NCI-H345 treated with DMSO at 0.1 percent for 48 hours (cell line): ENCODE results near the gene IL15RA.
"Not testable (repeated sequence)": the region's sequence is repeated elsewhere in the genome, so short reads cannot be mapped to it uniquely, and the experiment has no call there.

Source experiments
- DNase-seq: peaks from one replicate; lab custom pipeline; 2025; ENCODE audit not compliant: unreplicated experiment; lab: John Stamatoyannopoulos, UW

Gene IL15RA

GRCh38 chr10:5930272-5930671 is 47.1 kb downstream of the IL15RA start:
- DNase-seq, result no peak

GRCh38 chr10:5929442-5929841 is 47.9 kb downstream of the IL15RA start:
- DNase-seq, result no peak

DNA sequence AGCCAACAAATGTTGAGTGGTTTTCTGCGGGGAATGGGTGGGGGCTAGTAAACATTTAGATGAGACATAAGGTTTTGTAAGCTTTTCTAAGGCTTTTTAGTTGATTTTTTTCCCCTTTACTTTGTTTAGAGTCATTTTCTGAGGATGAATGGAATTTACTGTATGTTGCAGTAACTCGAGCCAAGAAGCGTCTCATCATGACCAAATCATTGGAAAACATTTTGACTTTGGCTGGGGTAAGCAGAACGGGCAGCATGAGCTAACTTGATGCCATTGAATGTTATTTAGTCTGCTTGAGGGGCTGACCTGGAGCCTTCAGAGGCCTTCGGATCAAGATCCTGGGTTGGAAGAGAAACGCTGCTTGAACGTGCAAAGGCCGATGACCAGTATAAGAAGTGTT is 50.0 kb downstream of the IL15RA start:
- DNase-seq, result no peak

DNA sequence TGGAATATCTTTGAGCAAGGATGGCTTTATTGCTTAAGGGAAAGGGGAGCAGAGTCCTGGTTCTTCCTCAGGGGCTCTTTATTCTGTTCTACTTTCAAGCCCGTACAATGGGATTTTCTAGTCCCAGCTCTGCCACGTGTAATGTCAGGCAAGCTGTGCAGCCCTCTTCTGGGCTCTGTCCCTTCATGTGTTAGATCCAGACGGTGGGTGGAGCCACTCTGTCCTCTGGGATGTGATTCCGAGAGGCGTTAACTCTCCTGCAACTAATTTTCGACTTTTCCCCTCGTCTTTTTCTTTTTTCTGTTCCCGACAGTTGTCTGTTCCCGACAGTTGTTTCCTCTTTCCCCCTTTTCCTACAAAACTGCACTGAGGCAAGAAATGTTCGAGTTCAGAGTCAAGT is 52.5 kb downstream of the IL15RA start:
- no peak for DNase-seq

DNA sequence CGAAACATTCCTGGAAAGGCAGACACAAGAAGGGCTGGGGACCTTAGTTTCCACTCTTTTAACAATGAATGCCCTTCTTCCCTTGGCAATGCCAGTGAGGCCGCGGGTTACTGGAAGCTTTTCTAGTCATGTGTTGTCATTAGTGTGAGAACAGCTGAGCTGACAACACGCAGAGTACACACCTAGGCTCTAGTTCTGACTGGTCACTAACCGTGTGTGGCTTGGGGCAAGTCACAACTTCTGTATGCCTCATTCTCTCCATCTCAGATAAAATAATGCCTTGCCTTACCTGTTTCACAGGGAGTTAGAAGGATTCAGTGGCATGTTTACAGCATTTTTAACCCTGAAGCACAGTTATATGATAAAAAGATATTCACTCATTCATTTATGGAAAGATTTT is 55.6 kb downstream of the IL15RA start:
- no peak for DNase-seq

- DNase-seq, result no peak
Measured at GRCh38 chr10:5919568-5919967, 57.8 kb downstream of the IL15RA start.

DNA sequence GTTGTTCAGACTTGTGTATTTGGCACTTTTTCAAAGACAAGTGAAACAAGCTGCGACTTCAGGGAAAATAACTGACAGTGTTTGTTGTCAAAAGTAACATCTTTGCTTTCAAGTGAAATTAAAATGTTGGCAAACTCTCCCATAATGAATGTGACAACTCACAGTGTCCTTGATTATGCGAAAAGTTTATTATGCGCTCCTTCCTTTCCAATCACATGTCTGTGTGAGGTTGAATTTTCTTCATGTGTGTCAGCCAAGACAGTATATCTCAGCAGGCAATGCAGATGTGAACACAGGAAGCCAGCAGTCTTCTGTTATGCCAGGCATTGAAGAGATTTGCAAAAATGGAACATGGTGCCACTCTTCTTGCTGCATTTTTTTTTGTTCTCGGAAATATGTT is 58.6 kb downstream of the IL15RA start:
- DNase-seq, result no peak

GRCh38 chr10:5917305-5917704 is 60.0 kb downstream of the IL15RA start:
- no peak for DNase-seq

DNA sequence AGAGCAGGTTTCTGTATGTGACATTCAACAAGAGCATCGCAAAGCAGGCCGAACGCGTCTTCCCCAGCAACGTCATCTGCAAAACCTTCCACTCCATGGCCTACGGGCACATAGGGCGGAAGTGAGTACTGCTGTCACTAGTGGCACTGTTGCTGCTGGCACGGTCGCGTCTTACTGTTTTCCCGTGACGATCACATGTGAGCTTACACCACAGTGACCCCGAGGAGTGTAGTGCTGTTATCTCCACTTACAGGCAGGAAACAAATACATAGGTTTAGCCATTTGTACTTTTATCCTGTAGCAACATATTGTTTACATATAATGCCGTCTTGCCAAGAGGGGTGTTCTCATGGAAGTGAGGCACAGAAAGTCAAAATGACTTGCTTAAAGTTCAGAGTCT is 61.9 kb downstream of the IL15RA start:
- no peak for DNase-seq

DNA sequence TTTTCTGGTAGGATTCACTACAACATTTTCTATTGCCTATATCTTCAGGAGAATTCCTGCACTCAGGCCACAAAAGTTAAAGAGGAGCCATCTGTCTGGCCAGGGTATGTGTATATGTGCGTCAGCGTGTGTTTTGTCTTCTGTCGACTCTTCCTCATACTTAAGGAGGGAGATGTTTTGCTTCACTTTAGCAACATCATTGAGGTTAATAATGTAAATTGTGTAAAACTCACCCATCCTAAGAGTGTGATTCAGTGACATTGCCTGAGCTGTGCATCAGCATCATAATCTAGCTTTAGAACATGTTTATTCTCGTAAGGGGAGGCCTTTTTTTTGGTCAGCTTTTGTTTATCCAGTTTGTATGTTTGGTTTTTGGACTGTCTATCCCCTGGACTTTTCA is 63.6 kb downstream of the IL15RA start:
- DNase-seq, result no peak

GRCh38 chr10:5911670-5912069 is 65.7 kb downstream of the IL15RA start:
- DNase-seq, result no peak

- no peak for DNase-seq
Measured at GRCh38 chr10:5910323-5911100, 66.8 kb downstream of the IL15RA start.

DNA sequence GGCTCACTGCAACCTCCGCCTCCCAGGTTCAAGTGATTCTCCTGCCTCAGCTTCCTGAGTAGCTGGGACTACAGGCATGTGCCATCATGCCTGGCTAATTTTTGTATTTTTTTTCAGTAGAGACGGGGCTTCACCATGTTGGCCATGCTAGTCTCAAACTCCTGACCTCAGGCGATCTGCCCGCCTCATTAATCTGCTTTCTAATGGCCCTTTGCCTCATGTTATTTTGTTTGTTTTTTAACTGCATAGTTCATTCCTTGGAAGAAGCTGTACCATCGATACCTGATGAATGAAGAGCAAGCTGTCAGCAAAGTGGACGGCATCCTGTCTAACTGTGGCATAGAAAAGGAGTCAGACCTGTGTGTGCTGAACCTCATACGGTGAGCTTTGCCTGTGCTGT is 68.7 kb downstream of the IL15RA start:
- not testable (repeated sequence) for DNase-seq

DNA sequence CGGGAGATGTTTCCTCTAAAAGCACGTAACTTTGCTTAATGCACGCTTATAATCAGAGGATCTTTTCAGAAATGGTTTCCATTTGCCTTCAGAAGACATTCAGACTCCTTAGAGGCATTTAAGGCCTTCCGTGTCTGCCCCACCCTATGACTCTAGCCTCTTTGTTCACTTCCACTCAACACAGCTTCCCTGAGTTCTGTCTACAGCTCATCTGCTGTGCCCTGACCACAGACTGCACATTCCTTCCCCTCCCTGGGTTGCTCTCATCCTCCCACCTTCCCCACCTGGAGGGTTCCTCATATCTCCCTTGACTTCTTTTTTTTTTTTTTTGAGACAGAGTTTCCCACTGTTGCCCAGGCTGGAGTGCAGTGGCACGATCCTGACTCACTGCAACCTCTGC is 70.7 kb downstream of the IL15RA start:
- no peak for DNase-seq

GRCh38 chr10:5905854-5906507 is 71.4 kb downstream of the IL15RA start:
- no peak for DNase-seq

GRCh38 chr10:5904227-5904626 is 73.1 kb downstream of the IL15RA start:
- no peak for DNase-seq

GRCh38 chr10:5903563-5903962 is 73.8 kb downstream of the IL15RA start:
- DNase-seq, result no peak

GRCh38 chr10:5902511-5903274 is 74.7 kb downstream of the IL15RA start:
- no peak for DNase-seq
